Skeletal muscle tissue (tissue), 4 donors: ENCODE results near the gene RPH3AL. TPM values are rescaled to one million over a fixed set of nuclear protein-coding genes. Genes with fewer than 3 reads are reported as not detected.
A peak's percentile ranks its signal among the peaks of the same experiment; 100 is the strongest.

Experiments used
- H3K27ac ChIP-seq: one replicate; pipeline ENCODE4 v1.7.0; 2013; ENCODE audit warnings: mild to moderate bottlenecking, low read depth, low read length, inconsistent platforms
- H3K27me3 ChIP-seq, 3 donors: one replicate each; pipeline ENCODE4 v1.7.0; 2013; ENCODE audit warnings: low read length in 3 of 3; ENCODE audit not compliant: control insufficient read depth in 3 of 3, insufficient read depth in 3 of 3
- H3K36me3 ChIP-seq, 3 donors: one replicate each; pipeline ENCODE4 v1.7.0; 2013; ENCODE audit warnings: low read length in 3 of 3; ENCODE audit not compliant: control insufficient read depth in 3 of 3, insufficient read depth in 3 of 3
- H3K4me1 ChIP-seq, 3 donors: one replicate each; pipeline ENCODE4 v1.7.0; 2013; ENCODE audit warnings: low read length in 3 of 3, mild to moderate bottlenecking in 3 of 3; ENCODE audit not compliant: control insufficient read depth in 3 of 3, insufficient read depth in 3 of 3
- H3K4me3 ChIP-seq, 3 donors: one replicate each; pipeline ENCODE4 v1.7.0; 2013; ENCODE audit warnings: low read length in 3 of 3
- H3K9ac ChIP-seq, 3 donors: one replicate each; pipeline ENCODE4 v1.7.0; 2013; ENCODE audit warnings: low read length in 3 of 3, mild to moderate bottlenecking in 3 of 3, moderate library complexity in 2 of 3, low read depth in 1 of 3
- H3K9me3 ChIP-seq, 3 donors: one replicate each; pipeline ENCODE4 v1.7.0; 2013; ENCODE audit warnings: low read length in 3 of 3; ENCODE audit not compliant: control insufficient read depth in 3 of 3
- total RNA-seq: library from RNA; depleted of rRNA; stranded (reverse); fragments of >200 nt; gene quantifications from one replicate; pipeline ENCODE4 v1.2.3, GENCODE V29; 2014
- donor health status: Osteomylitis.

RPH3AL gene
- total RNA-seq, 1 donor from 2014 or later: 1.6 TPM

- Histone ChIP-seq H3K4me3 (no peak overlapping the region), H3K4me1 (peaks cover 2 to 6% (median 3%) of the 10 kb centered on the region in 3 donors), H3K27me3 (peaks cover 7 to 22% (median 21%) of the 10 kb centered on the region in 3 donors), H3K9me3 (no peaks in the 10 kb centered on the region), H3K9ac (no peak overlapping the region), H3K36me3 (no peaks in the 10 kb centered on the region), H3K27ac (no peak overlapping the region)
Measured at GRCh38 chr17:187130-187529, 165.5 kb downstream of the RPH3AL start.

GRCh38 chr17:185445-186138 lies 167.0 kb downstream of the RPH3AL start:
- Histone ChIP-seq H3K9ac (no peak overlapping the region), H3K27me3 (peaks cover 13 to 28% (median 27%) of the 10 kb centered on the region in 3 donors), H3K9me3 (no peaks in the 10 kb centered on the region), H3K4me3 (no peak overlapping the region), H3K36me3 (no peaks in the 10 kb centered on the region), H3K27ac (peak overlapping the region; percentile 36), H3K4me1 (peaks cover 6 to 11% (median 7%) of the 10 kb centered on the region in 3 donors)

GRCh38 chr17:183021-183420 lies 169.6 kb downstream of the RPH3AL start:
- Histone ChIP-seq H3K9me3 (no peaks in the 10 kb centered on the region), H3K27me3 (peaks cover 13 to 44% (median 37%) of the 10 kb centered on the region in 3 donors), H3K36me3 (no peaks in the 10 kb centered on the region), H3K4me1 (peaks cover 11 to 13% (median 11%) of the 10 kb centered on the region in 3 donors), H3K4me3 (no peak overlapping the region), H3K9ac (no peak overlapping the region), H3K27ac (no peak overlapping the region)

- Histone ChIP-seq H3K4me1 (peaks cover 11 to 13% (median 11%) of the 10 kb centered on the region in 3 donors), H3K9me3 (no peaks in the 10 kb centered on the region), H3K27me3 (peaks cover 13 to 48% (median 37%) of the 10 kb centered on the region in 3 donors), H3K9ac (peak overlapping the region in 1 of 3 donors; percentile 45), H3K4me3 (peak overlapping the region in 2 of 3 donors; percentile 51 to 58), H3K27ac (peak overlapping the region; percentile 29), H3K36me3 (no peaks in the 10 kb centered on the region)
Measured at GRCh38 chr17:182050-182751, 170.4 kb downstream of the RPH3AL start.

- Histone ChIP-seq H3K9me3 (no peaks in the 10 kb centered on the region), H3K27ac (peak within 1 kb of the TSS; percentile 56), H3K27me3 (peaks cover 13 to 48% (median 37%) of the 10 kb centered on the region in 3 donors), H3K9ac (peak within 1 kb of the TSS in 1 of 3 donors; percentile 45), H3K4me1 (peaks cover 8 to 13% (median 11%) of the 10 kb centered on the region in 3 donors), H3K4me3 (peak within 1 kb of the TSS in 2 of 3 donors; percentile 51 to 58), H3K36me3 (no peaks in the 10 kb centered on the region)
Measured at GRCh38 chr17:181245-182049, 171.2 kb downstream of the RPH3AL start, which contains the start of gene DOC2B. Gene DOC2B, minus strand, starts transcription at chr17:181650. Its CDS starts 171 bp downstream, at chr17:181479.

GRCh38 chr17:180381-181244 lies 172.0 kb downstream of the RPH3AL start:
- Histone ChIP-seq H3K4me1 (peaks cover 8 to 11% (median 10%) of the 10 kb centered on the region in 3 donors), H3K27me3 (peaks cover 13 to 48% (median 37%) of the 10 kb centered on the region in 3 donors), H3K27ac (peak overlapping the region; percentile 56), H3K9ac (peak overlapping the region in 2 of 3 donors; percentile 33 to 45), H3K36me3 (no peaks in the 10 kb centered on the region), H3K9me3 (no peaks in the 10 kb centered on the region), H3K4me3 (peak overlapping the region in 1 of 3 donors; percentile 35)

DNA sequence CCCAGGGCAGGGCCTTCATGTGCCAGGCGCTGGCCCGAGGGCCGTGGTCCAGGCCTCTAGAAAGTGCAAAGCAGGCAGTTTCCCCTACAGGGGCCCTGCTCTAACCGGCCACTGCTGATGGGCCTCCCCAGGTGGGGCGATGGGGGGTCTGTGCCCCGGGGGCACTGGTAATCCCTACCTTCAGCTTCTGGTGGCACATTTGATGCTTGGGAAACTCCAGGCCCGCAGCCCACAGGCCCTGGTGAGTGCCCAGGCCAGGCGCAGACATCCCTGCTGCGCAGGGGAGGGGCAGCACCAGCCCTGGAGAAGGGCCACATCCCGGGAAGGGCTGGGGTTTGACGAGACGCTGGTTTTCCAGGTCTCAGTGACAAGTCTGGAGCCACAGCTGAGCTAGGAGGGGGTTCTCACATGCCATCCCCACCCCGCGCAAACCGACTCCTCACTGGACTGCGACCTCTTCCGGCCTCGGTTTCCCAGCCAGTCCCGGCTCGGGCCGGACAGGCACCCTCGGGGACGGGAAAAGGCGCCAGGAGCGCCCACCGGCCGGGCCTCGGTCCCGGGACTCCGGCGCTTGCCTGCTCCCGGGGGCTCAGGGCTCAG lies 172.7 kb downstream of the RPH3AL start:
- peaks cover 13 to 51% (median 35%) of the 10 kb centered on the region in 3 donors for H3K27me3 ChIP-seq

GRCh38 chr17:179066-179432 lies 173.6 kb downstream of the RPH3AL start:
- Histone ChIP-seq H3K27ac (peak overlapping the region; percentile 56), H3K27me3 (peaks cover 13 to 49% (median 33%) of the 10 kb centered on the region in 3 donors), H3K4me3 (no peak overlapping the region)

More for the DNA sequence above, 172.7 kb downstream of the RPH3AL start:
- peaks cover 8 to 11% (median 10%) of the 10 kb centered on the region in 3 donors for H3K4me1 ChIP-seq
- no peaks in the 10 kb centered on the region for H3K9me3 ChIP-seq
- H3K4me3 ChIP-seq: peak overlapping the region in 2 of 3 donors; percentile 14 to 58
- peak overlapping the region in 2 of 3 donors; percentile 40 to 45 for H3K9ac ChIP-seq
- peak overlapping the region; percentile 56 for H3K27ac ChIP-seq
- no peaks in the 10 kb centered on the region for H3K36me3 ChIP-seq

More at GRCh38 chr17:179066-179432, 173.6 kb downstream of the RPH3AL start:
- Histone ChIP-seq H3K36me3 (no peaks in the 10 kb centered on the region), H3K4me1 (peaks cover 8 to 11% (median 10%) of the 10 kb centered on the region in 3 donors), H3K9me3 (no peaks in the 10 kb centered on the region), H3K9ac (peak overlapping the region in 2 of 3 donors; percentile 45 to 50)
